ENCODE data around the gene METTL25B. TPM values are rescaled to one million over a fixed set of nuclear protein-coding genes. Genes with fewer than 3 reads are reported as not detected.

Gene METTL25B
- total RNA-seq, 1 donor from 2014 or later: 39.2 TPM

DNA sequence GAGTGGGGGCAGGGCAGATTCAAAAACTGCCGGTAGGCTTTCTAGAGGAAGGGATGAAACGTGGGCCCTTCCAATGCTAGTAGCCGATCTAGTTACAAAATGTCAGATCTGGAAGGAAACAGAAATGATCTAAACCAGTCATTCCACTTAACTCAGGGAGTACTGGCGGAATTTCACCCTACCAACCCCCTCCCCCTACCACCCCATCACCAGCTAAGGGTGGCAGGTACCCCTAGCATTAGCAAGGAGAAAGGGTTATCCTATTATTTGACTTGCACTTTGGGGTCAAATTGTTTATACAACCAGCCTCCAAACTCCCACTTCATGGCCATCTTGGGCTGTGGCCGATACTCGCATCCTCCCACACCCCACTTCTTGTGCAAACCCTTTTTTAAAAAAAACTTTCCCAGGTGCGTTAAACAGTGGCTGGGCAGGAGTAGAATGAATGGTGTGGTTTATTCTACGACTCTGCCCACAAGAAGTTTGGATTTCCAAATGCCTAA lies 13.3 kb downstream of the METTL25B start:
- peaks cover 22% of the 10 kb centered on the region for H3K36me3 Mint-ChIP-seq
- H3K4me3 Mint-ChIP-seq: peak overlapping the region; percentile 97
- H3K27me3 Mint-ChIP-seq (ENCODE audit: low read depth): no peaks in the 10 kb centered on the region
- peaks cover 31% of the 10 kb centered on the region for H3K4me1 Mint-ChIP-seq
- H3K27ac Mint-ChIP-seq: peak overlapping the region; percentile 100
- H3K9me3 Mint-ChIP-seq: no peaks in the 10 kb centered on the region
- DNase-seq (ENCODE audit: low spot score in 2 of 2, unreplicated experiment in 2 of 2): no peak
- TF ChIP-seq, protein P1, sequence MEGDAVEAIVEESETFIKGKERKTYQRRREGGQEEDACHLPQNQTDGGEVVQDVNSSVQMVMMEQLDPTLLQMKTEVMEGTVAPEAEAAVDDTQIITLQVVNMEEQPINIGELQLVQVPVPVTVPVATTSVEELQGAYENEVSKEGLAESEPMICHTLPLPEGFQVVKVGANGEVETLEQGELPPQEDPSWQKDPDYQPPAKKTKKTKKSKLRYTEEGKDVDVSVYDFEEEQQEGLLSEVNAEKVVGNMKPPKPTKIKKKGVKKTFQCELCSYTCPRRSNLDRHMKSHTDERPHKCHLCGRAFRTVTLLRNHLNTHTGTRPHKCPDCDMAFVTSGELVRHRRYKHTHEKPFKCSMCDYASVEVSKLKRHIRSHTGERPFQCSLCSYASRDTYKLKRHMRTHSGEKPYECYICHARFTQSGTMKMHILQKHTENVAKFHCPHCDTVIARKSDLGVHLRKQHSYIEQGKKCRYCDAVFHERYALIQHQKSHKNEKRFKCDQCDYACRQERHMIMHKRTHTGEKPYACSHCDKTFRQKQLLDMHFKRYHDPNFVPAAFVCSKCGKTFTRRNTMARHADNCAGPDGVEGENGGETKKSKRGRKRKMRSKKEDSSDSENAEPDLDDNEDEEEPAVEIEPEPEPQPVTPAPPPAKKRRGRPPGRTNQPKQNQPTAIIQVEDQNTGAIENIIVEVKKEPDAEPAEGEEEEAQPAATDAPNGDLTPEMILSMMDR (IDR thresholded peaks at IDR 0.05; ENCODE audit: unreplicated experiment): no peak

DNA sequence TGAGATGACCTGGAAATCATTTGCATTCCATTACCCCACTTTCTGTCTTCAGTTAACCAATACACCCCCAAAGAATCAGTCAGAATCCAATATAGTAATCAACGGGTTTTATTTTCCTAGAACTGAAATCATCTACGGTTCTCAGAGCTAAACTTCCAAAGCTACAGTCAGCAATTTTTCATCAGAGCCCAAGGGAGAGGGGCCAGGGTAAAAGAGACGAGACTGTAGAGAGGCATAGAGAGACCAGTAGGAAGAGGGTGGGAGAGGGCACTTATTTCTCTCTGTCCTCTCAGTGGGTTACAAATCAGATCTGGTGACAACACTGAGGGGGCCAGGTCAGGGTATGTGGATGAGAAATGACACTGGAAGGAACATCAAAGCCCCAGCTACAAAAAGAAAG lies 13.7 kb downstream of the METTL25B start:
- H3K9me3 Mint-ChIP-seq: no peaks in the 10 kb centered on the region
- peak overlapping the region; percentile 97 for H3K4me3 Mint-ChIP-seq
- no peaks in the 10 kb centered on the region for H3K27me3 Mint-ChIP-seq (ENCODE audit: low read depth)
- peaks cover 22% of the 10 kb centered on the region for H3K36me3 Mint-ChIP-seq
- TF ChIP-seq, protein P1 (IDR thresholded peaks at IDR 0.05; ENCODE audit: unreplicated experiment): no peak
- peaks cover 33% of the 10 kb centered on the region for H3K4me1 Mint-ChIP-seq
- peak overlapping the region; percentile 100 for H3K27ac Mint-ChIP-seq
- DNase-seq (ENCODE audit: low spot score in 2 of 2, unreplicated experiment in 2 of 2): no peak

GRCh38 chr1:156742801-156743200 lies 14.5 kb downstream of the METTL25B start:
- DNase-seq (ENCODE audit: low spot score in 2 of 2, unreplicated experiment in 2 of 2): no peak
- TF ChIP-seq, protein P1 (IDR thresholded peaks at IDR 0.05; ENCODE audit: unreplicated experiment): no peak
- H3K27me3 Mint-ChIP-seq (ENCODE audit: low read depth): no peaks in the 10 kb centered on the region
- H3K4me3 Mint-ChIP-seq: no peak overlapping the region
- peak overlapping the region; percentile 67 for H3K27ac Mint-ChIP-seq
- peaks cover 22% of the 10 kb centered on the region for H3K36me3 Mint-ChIP-seq
- no peaks in the 10 kb centered on the region for H3K9me3 Mint-ChIP-seq
- peaks cover 40% of the 10 kb centered on the region for H3K4me1 Mint-ChIP-seq

- H3K4me3 Mint-ChIP-seq: no peak overlapping the region
- TF ChIP-seq, protein P1 (IDR thresholded peaks at IDR 0.05; ENCODE audit: unreplicated experiment): no peak
- H3K4me1 Mint-ChIP-seq: peaks cover 48% of the 10 kb centered on the region
- peak overlapping the region; percentile 67 for H3K27ac Mint-ChIP-seq
- no peak for DNase-seq (ENCODE audit: low spot score in 2 of 2, unreplicated experiment in 2 of 2)
- H3K9me3 Mint-ChIP-seq: no peaks in the 10 kb centered on the region
- peaks cover 16% of the 10 kb centered on the region for H3K36me3 Mint-ChIP-seq
- H3K27me3 Mint-ChIP-seq (ENCODE audit: low read depth): no peaks in the 10 kb centered on the region
Measured at GRCh38 chr1:156743367-156744302, 15.4 kb downstream of the METTL25B start.

- TF ChIP-seq, protein P1 (IDR thresholded peaks at IDR 0.05; ENCODE audit: unreplicated experiment): no peak
- H3K4me1 Mint-ChIP-seq: peaks cover 55% of the 10 kb centered on the region
- H3K9me3 Mint-ChIP-seq: no peaks in the 10 kb centered on the region
- H3K27ac Mint-ChIP-seq: peak overlapping the region; percentile 100
- H3K36me3 Mint-ChIP-seq: peaks cover 16% of the 10 kb centered on the region
- no peaks in the 10 kb centered on the region for H3K27me3 Mint-ChIP-seq (ENCODE audit: low read depth)
- no peak overlapping the region for H3K4me3 Mint-ChIP-seq
- DNase-seq (ENCODE audit: low spot score in 2 of 2, unreplicated experiment in 2 of 2): no peak
Measured at GRCh38 chr1:156744344-156744743, 16.1 kb downstream of the METTL25B start.

All from mesothelial cell of epicardium (in vitro differentiated cells).